Measurements from ENCODE around the gene KIAA1549. TPM values are rescaled to one million over a fixed set of nuclear protein-coding genes. Genes with fewer than 3 reads are reported as not detected.

KIAA1549 gene
- total and polyA plus RNA-seq, 2 of the 8 experiments (the other 6 are each of a cell fraction or from before 2014, with no cell fraction given): 6.5 to 17.3 TPM

DNA sequence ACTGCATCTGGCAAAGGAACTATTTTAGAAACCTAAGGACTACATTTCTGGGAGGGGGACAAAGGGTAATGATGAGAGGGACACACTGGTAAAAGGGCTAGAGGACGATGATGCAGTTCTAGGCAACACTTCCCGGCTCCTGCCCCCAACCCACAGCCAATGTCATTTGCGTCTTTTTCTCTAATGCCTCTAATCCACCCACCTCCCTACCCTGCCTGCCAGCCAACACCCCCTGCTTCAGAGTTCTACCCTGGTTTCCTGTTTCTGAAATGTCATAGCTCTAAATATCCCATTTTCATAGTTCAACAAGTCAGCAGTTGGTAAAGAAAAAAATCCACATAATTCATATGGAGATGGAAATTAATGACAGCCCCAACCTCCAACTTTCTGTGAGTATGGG is 79.0 kb downstream of the KIAA1549 start (continued):
- TF ChIP-seq, protein P1, sequence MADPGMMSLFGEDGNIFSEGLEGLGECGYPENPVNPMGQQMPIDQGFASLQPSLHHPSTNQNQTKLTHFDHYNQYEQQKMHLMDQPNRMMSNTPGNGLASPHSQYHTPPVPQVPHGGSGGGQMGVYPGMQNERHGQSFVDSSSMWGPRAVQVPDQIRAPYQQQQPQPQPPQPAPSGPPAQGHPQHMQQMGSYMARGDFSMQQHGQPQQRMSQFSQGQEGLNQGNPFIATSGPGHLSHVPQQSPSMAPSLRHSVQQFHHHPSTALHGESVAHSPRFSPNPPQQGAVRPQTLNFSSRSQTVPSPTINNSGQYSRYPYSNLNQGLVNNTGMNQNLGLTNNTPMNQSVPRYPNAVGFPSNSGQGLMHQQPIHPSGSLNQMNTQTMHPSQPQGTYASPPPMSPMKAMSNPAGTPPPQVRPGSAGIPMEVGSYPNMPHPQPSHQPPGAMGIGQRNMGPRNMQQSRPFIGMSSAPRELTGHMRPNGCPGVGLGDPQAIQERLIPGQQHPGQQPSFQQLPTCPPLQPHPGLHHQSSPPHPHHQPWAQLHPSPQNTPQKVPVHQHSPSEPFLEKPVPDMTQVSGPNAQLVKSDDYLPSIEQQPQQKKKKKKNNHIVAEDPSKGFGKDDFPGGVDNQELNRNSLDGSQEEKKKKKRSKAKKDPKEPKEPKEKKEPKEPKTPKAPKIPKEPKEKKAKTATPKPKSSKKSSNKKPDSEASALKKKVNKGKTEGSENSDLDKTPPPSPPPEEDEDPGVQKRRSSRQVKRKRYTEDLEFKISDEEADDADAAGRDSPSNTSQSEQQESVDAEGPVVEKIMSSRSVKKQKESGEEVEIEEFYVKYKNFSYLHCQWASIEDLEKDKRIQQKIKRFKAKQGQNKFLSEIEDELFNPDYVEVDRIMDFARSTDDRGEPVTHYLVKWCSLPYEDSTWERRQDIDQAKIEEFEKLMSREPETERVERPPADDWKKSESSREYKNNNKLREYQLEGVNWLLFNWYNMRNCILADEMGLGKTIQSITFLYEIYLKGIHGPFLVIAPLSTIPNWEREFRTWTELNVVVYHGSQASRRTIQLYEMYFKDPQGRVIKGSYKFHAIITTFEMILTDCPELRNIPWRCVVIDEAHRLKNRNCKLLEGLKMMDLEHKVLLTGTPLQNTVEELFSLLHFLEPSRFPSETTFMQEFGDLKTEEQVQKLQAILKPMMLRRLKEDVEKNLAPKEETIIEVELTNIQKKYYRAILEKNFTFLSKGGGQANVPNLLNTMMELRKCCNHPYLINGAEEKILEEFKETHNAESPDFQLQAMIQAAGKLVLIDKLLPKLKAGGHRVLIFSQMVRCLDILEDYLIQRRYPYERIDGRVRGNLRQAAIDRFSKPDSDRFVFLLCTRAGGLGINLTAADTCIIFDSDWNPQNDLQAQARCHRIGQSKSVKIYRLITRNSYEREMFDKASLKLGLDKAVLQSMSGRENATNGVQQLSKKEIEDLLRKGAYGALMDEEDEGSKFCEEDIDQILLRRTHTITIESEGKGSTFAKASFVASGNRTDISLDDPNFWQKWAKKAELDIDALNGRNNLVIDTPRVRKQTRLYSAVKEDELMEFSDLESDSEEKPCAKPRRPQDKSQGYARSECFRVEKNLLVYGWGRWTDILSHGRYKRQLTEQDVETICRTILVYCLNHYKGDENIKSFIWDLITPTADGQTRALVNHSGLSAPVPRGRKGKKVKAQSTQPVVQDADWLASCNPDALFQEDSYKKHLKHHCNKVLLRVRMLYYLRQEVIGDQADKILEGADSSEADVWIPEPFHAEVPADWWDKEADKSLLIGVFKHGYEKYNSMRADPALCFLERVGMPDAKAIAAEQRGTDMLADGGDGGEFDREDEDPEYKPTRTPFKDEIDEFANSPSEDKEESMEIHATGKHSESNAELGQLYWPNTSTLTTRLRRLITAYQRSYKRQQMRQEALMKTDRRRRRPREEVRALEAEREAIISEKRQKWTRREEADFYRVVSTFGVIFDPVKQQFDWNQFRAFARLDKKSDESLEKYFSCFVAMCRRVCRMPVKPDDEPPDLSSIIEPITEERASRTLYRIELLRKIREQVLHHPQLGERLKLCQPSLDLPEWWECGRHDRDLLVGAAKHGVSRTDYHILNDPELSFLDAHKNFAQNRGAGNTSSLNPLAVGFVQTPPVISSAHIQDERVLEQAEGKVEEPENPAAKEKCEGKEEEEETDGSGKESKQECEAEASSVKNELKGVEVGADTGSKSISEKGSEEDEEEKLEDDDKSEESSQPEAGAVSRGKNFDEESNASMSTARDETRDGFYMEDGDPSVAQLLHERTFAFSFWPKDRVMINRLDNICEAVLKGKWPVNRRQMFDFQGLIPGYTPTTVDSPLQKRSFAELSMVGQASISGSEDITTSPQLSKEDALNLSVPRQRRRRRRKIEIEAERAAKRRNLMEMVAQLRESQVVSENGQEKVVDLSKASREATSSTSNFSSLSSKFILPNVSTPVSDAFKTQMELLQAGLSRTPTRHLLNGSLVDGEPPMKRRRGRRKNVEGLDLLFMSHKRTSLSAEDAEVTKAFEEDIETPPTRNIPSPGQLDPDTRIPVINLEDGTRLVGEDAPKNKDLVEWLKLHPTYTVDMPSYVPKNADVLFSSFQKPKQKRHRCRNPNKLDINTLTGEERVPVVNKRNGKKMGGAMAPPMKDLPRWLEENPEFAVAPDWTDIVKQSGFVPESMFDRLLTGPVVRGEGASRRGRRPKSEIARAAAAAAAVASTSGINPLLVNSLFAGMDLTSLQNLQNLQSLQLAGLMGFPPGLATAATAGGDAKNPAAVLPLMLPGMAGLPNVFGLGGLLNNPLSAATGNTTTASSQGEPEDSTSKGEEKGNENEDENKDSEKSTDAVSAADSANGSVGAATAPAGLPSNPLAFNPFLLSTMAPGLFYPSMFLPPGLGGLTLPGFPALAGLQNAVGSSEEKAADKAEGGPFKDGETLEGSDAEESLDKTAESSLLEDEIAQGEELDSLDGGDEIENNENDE (IDR thresholded peaks at IDR 0.05; ENCODE audit: insufficient replicate concordance, low read length): no peak
- TF ChIP-seq SIRT6 (IDR thresholded peaks at IDR 0.05; ENCODE audit: low read length): no peak
- TF ChIP-seq, protein P2, sequence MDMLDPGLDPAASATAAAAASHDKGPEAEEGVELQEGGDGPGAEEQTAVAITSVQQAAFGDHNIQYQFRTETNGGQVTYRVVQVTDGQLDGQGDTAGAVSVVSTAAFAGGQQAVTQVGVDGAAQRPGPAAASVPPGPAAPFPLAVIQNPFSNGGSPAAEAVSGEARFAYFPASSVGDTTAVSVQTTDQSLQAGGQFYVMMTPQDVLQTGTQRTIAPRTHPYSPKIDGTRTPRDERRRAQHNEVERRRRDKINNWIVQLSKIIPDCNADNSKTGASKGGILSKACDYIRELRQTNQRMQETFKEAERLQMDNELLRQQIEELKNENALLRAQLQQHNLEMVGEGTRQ (IDR thresholded peaks at IDR 0.05; ENCODE audit: low read length): no peak

All from H1 (cell line).